SK-N-MC (cell line): ENCODE measurements around the gene PCBP4.
"Not testable (repeated sequence)": the region's sequence is repeated elsewhere in the genome, so short reads cannot be mapped to it uniquely, and the experiment has no call there.

Source experiments
- EZH2 ChIP-seq: fragments of 200-600 bp; sonication (generic); IDR thresholded peaks from one replicate; pipeline ENCODE4 v1.6.1; 2017; ENCODE audit warnings: antibody characterized with exemption
- POLR2AphosphoS5 ChIP-seq: IDR thresholded peaks from 2 replicates; pipeline ENCODE4 v1.6.1; 2012; ENCODE audit warnings: mild to moderate bottlenecking, low read depth, low read length, borderline replicate concordance

- not testable (repeated sequence) for TF ChIP-seq POLR2AphosphoS5, EZH2
Observed at GRCh38 chr3:51993657-51994056, 26.4 kb upstream of the PCBP4 start.
